ENCODE results near the gene MAPK7.
"Not testable (repeated sequence)": the region's sequence is repeated elsewhere in the genome, so short reads cannot be mapped to it uniquely, and the experiment has no call there.

The MAPK7 gene

DNA sequence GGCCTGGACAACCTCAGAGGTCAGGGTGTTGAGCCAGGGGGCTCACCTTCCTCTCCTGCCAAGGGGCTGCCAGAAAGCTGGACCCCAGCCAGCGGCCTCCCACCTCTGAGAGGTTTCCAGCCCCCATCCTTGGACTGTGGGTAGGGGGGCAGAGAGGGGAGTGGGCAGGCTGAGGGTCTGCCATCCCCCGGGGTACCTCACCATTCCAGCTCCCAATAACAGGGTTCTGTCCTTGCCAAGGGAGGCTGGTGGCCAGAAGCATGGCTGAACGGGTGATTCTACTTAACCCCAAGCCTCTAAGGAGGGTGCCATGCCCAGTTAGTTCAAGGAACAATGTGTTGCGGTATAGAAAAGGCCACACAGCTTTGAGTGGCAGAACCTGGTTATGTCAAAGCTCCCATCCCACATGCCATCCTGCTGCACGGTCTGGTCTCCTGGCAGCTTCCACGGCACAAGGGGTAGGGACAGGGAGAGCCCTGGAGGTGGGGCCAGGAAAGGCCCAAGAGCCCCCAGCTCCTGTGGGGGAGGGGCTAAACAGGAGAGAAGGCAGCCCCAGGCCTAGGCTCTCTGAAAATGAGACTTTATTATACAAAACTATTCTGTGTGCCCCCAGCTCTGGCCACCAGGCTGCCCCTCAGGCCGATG lies 35.6 kb upstream of the MAPK7 start:
- in situ Hi-C loops (cut with MboI; ENCODE audit: low sequenced_read_pairs) = no loop called here

- in situ Hi-C loops (cut with MboI; ENCODE audit: low sequenced_read_pairs) = no loop called here
Observed at GRCh38 chr17:19343256-19343630, 35.1 kb upstream of the MAPK7 start.

- in situ Hi-C loops (cut with MboI; ENCODE audit: low sequenced_read_pairs) = no loop called here
Observed at GRCh38 chr17:19343671-19344151, 34.6 kb upstream of the MAPK7 start.

DNA sequence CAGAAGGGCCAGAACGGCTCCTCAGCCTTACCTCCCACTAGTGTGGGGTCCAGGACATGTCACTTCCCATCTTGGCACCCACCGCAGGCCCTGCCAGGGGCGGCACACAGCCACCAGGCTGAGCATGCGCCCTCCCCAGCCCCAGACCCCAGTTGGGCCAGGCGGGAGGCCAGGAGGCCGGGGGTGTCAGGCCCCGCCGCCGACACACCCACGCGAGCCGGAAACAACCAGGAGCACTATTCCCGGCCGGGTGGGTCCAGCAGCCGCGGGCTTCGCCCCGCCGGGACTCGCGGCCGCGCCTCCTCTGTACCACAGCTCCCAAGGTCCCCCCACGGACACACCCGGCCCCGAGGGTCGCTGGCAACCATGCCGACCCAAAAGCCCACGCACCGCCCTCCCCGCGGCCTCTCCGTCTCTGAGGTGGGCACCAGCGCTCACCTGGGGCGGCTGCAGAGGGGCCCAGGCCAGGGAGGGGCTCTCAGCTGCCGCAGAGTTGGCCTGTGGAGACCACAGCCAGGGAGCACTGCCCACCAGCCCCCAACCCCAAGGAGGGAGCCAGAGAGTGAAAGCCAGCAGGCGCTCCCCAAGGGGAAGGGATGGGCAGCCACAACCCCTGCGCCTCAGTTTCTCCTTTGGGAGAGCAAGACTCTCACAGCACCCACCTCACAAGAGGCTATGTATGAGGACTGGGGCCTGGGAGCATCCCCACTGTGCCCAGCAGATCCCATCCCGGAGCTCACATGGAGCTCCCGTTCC lies 33.8 kb upstream of the MAPK7 start:
- in situ Hi-C loops (cut with MboI; ENCODE audit: low sequenced_read_pairs) = no loop called here

GRCh38 chr17:19345067-19345460 lies 33.2 kb upstream of the MAPK7 start:
- in situ Hi-C loops (cut with MboI; ENCODE audit: low sequenced_read_pairs) = no loop called here

- in situ Hi-C loops (cut with MboI; ENCODE audit: low sequenced_read_pairs) = no loop called here
Observed at GRCh38 chr17:19345486-19346350, 32.6 kb upstream of the MAPK7 start.

DNA sequence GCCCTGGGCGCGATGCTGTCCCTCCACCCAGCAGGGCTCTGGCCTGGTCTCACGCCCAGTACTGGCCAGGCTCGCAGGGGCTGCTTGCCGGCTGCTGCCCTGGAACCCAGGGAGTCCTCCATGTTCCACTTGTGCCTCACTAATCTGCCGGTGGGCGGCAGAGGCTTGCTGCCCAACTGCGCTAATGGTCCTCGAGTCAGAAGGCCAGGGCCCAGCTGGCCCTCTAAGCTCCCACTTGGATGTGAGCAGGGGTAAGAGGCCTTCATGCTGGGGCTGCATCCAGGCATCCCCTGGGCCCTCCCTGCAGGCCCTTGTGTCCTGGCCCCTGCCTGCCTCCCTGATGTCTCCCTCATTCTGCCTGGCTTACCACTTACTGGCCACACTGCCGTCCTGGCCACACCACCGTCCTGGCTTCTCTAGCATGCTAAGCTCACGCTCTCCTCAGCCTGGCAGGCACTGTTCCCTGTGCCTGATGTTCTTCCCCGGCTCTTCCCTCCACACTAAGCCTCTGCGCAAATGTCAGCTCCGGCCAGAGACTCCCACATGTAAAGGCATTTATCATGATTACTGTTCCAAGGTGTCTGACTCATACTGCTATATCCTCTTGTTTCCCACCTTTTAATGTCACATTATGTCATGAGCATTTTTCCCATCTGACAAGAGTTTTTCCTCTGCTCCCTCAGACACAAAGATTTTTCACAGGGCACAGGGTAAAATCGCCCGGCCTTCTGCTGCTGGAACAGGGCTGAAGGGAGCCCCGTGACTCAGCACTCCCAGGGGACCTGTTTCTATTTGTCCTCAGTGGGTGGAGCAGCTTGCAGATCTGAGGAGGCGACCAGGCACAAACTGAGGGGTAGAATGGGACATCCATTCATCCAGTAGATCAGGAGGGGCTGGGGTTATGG lies 31.7 kb upstream of the MAPK7 start:
- in situ Hi-C loops (cut with MboI; ENCODE audit: low sequenced_read_pairs) = no loop called here

DNA sequence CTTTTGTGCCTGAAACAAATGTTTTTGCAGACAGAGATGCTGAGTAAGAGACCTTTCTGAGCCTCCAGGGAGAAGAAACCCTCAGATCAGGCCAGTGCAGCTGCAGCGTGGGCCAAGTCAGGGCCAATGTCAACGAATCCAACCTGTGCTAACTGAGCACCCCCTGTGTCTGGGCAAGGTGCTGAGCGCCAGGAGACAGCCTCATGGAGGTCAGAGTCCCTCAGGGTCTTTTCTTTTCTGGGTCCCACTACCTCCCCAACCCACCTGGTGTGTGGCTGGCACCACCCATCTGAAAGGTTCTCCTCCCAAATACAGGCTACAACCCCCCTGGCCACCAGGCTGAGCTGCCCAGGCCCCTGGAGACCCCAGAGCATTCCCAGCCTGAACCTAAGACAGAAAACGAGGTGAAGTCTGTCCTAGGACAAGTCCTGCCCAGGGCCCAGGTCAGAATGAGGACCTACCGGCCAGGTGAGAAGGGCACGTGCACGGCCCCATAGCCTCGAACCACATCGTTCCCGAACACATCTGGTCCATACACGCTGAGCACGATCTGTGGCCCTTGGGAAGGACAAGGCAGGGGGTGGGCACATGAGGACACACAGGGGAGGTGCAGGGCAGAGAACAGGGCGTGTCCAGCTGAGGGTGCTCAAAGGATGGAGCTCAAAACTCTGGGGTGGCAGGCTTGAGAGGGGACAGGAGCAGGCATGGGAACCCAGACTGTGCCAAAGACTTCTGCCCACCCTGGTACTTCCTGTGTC lies 30.8 kb upstream of the MAPK7 start:
- in situ Hi-C loops (cut with MboI; ENCODE audit: low sequenced_read_pairs) = no loop called here

DNA sequence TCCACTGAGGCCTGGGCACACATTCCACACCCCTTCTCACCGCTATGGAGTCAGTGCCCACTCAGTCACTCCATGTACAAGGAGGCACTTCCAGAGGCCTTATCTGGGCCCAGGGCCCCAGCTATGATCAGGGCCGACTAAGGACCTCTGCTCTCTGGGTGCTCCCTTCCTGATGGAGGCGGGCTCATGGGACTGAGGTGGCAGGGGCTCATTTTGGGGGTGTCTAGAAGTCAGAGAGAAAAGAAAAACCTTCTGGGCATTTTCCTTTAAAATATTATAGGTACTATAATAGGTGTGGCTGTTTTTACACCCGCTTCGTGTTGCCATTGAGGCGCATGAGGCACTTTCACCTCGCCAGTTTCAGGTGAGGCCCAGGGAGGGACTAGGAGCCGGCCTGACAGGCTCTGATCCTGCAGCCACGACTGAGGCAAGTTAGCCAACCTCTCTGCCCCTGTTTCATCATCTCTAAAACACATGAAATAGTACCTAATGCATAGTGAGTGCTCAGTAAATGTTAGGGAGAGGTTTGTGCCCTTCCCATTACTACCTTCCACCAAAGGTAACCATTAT lies 30.1 kb upstream of the MAPK7 start:
- in situ Hi-C loops (cut with MboI; ENCODE audit: low sequenced_read_pairs) = no loop called here

DNA sequence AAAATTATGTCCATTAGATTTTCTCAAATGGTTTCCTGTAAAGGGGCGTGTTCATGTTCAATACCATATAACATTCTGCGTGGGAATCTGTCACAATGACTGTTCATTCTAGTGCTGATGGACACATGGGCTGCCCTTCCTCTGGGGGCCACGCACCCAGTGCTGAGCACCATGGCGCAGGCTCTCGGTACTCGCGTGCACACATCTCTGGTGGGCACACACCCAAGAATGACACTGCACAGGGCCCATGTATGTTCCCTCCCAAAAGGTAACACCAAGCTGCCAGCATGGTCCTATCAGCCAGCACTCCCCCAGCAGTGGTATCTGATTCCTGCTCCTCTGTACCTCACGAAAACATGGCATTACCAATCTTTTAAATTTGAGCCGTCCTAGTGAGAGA lies 29.5 kb upstream of the MAPK7 start:
- in situ Hi-C loops (cut with MboI; ENCODE audit: low sequenced_read_pairs) = no loop called here

DNA sequence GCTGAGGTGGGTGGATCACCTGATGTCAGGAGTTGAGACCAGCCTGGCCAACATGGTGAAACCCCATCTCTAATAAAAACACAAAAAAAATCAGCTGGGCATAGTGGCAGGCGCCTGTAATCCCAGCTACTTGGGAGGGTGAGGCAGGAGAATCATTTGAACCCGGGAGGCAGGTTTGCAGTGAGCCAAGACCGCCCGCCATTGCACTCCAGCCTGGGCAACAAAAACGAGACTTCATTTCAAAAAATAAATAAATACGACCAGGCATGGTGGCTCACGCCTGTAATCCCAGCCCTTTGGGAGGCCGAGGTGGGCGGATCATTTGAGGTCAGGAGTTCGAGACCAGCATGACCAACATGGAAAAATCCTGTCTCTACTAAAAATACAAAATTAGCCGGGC lies 24.9 kb upstream of the MAPK7 start:
- in situ Hi-C loops (cut with MboI; ENCODE audit: low sequenced_read_pairs) = not testable (repeated sequence)

GRCh38 chr17:19354748-19355147 lies 23.6 kb upstream of the MAPK7 start:
- in situ Hi-C loops (cut with MboI; ENCODE audit: low sequenced_read_pairs) = no loop called here

- in situ Hi-C loops (cut with MboI; ENCODE audit: low sequenced_read_pairs) = no loop called here
Observed at GRCh38 chr17:19357351-19357750, 20.9 kb upstream of the MAPK7 start.

DNA sequence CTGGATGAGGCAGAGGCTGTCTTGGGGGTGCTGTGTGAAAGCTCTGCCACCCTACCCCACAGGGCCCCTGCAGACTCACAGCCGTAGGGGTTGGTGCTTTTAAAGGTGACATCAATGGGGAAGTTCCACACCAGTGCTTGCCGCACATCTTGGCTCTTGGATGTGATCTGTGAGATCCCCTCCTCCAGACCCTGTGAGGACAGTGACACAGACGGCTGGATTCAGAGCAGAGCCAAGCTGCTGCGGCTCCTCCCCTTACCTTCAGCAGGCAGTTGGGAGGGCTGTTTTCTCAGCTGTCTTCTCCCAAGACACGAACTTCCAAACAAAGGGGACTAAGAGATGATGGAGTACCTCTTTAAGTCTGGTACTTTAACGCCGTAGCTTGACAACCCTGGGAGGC lies 20.5 kb upstream of the MAPK7 start:
- in situ Hi-C loops (cut with MboI; ENCODE audit: low sequenced_read_pairs) = no loop called here

GRCh38 chr17:19359151-19359550 lies 19.1 kb upstream of the MAPK7 start:
- in situ Hi-C loops (cut with MboI; ENCODE audit: low sequenced_read_pairs) = no loop called here

GRCh38 chr17:19359856-19360255 lies 18.4 kb upstream of the MAPK7 start:
- in situ Hi-C loops (cut with MboI; ENCODE audit: low sequenced_read_pairs) = no loop called here

GRCh38 chr17:19360772-19361171 lies 17.5 kb upstream of the MAPK7 start:
- in situ Hi-C loops (cut with MboI; ENCODE audit: low sequenced_read_pairs) = no loop called here

DNA sequence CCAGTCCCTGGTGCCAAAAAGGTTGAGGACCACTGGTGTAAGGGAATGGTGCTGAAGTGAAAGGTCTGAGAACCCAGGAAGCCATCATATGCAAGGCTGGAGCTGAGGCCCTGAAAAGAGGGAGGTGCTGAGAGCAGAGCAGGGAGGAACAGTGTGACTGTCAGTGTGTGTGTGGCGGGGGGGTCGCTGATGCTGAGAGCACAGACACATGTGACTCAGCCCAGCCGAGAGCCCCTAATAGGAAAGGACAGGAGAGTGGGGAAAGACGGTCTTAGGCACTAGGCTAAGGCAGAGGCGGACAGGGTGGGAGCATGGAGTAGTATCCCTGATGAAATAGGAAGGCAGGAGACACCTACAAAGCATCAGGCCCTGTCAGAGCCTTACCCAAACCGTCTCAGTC lies 17.0 kb upstream of the MAPK7 start:
- in situ Hi-C loops (cut with MboI; ENCODE audit: low sequenced_read_pairs) = no loop called here

DNA sequence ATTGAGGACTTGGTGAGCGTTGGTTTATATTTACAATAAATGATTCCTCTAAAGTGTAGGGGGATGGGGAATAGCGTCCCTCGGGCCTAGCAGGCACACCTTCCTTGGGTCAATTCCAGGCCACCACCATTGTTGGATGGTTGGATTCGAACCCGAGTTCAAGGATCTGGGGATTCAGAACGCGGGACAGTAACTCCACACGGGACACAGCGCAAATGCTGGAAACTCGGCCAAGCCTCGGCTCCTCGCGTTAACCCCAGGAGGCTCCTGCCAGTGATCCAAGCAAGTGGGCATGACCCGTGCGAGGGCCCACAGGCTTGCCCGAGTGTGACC lies 16.4 kb upstream of the MAPK7 start:
- in situ Hi-C loops (cut with MboI; ENCODE audit: low sequenced_read_pairs) = no loop called here
